Mammary epithelial cell (primary cell): Measurements from ENCODE around the gene NBEA.

ENCODE experiments used
- EZH2 ChIP-seq: IDR thresholded peaks from 2 replicates; pipeline ENCODE4 v1.6.1; 2012; ENCODE audit warnings: low read length, inconsistent platforms, borderline replicate concordance
- TF ChIP-seq, protein P1 (sequence below), 2 donors: IDR thresholded peaks in 1 of 2; conservative IDR thresholded peaks in 1 of 2; 2 replicates each; pipeline ENCODE4 v1.5.1; 2011 to 2012; ENCODE audit warnings: inconsistent platforms in 2 of 2, low read length in 2 of 2, mild to moderate bottlenecking in 2 of 2, control low read depth in 1 of 2, low read depth in 1 of 2; ENCODE audit not compliant: insufficient read depth in 1 of 2; ENCODE audit errors: extremely low read depth in 1 of 2

DNA sequence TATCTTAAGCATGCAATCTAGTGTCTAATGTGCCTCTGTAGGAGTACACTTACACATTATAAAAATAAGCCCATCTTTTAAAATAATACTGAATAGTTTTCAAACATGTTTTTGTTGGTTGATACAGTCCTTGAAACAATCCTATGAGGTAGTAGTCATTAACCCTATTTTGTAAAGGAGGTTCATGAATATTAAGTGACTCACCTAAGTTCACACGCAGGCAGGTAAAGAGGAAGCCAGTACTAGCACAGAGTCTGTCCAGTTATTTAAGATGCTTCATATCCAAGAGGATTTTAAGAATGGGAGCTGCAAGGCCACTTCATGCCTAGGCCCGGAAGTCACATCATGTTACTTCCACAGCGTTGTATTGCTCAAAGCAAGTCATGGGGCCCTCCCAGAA, 655.4 kb downstream of the NBEA start:
- TF ChIP-seq, protein P1, sequence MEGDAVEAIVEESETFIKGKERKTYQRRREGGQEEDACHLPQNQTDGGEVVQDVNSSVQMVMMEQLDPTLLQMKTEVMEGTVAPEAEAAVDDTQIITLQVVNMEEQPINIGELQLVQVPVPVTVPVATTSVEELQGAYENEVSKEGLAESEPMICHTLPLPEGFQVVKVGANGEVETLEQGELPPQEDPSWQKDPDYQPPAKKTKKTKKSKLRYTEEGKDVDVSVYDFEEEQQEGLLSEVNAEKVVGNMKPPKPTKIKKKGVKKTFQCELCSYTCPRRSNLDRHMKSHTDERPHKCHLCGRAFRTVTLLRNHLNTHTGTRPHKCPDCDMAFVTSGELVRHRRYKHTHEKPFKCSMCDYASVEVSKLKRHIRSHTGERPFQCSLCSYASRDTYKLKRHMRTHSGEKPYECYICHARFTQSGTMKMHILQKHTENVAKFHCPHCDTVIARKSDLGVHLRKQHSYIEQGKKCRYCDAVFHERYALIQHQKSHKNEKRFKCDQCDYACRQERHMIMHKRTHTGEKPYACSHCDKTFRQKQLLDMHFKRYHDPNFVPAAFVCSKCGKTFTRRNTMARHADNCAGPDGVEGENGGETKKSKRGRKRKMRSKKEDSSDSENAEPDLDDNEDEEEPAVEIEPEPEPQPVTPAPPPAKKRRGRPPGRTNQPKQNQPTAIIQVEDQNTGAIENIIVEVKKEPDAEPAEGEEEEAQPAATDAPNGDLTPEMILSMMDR (conservative IDR thresholded peaks at IDR 0.05 in 1 of 2, IDR thresholded peaks at IDR 0.05 in 1 of 2; ENCODE audit: extremely low read depth in 1 of 2, insufficient read depth in 1 of 2, low read depth in 1 of 2, low read length in 2 of 2): no peak
- TF ChIP-seq EZH2: no peak
